GM19239 (cell line): Measurements from ENCODE around the gene PMVK.
"Not testable (repeated sequence)": the region's sequence is repeated elsewhere in the genome, so short reads cannot be mapped to it uniquely, and the experiment has no call there.

Experiments
- DNase-seq: peaks from one replicate; pipeline ENCODE4 v3.0.0; 2011; ENCODE audit warnings: low spot score; ENCODE audit not compliant: insufficient read length
- FAIRE-seq: peaks from 2 replicates; lab custom pipeline; 2011; peaks lifted over from hg19 to GRCh38; lab: Jason Lieb, UNC

Gene PMVK

DNA sequence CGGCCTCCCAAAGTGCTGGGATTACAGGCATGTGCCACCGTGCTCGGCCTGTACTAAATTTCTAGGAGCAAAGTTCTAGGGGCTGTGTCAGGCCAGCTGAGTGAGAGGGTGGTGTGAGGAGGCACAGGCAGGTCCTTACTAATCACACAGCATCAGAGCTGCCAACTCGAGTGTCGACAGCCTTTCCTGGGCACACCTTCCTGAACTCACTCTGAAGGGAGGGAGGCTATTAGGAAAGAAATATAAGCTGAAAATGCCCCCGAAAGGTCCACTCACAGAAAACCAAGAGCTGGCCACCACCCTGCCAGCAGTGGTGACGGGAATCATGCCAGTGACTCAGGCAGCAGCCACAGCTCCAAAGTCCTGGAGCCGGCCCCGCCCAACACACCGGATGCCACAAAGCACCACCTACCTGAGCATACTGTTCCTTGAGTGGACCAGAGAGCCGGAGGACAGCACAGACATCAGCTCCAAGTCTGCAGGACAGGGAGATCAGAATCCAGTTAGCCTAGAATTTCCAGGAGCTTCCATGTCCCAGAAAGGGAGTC is 4.5 kb downstream of the PMVK start:
- DNase-seq (no peak), FAIRE-seq (no peak)

DNA sequence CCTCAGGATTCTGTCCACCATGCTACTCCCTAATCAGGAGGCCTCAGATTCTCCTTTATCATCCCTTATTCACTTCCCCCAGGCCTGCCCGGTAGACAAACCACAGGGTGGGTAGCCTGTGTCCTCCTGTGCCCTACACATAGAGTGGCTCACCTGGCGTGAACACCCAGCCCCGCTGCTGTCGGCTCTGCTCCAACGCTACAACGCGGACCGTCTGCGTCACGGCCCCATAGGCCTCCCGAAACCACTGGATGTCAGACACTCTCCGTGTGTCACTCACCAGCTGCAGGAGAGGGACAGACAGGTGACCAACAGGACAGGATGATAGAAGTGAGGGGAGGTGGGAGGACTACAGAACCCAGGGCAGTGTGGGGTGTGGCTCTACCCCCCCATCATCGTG is 10.3 kb downstream of the PMVK start:
- DNase-seq (no peak), FAIRE-seq (no peak)

DNA sequence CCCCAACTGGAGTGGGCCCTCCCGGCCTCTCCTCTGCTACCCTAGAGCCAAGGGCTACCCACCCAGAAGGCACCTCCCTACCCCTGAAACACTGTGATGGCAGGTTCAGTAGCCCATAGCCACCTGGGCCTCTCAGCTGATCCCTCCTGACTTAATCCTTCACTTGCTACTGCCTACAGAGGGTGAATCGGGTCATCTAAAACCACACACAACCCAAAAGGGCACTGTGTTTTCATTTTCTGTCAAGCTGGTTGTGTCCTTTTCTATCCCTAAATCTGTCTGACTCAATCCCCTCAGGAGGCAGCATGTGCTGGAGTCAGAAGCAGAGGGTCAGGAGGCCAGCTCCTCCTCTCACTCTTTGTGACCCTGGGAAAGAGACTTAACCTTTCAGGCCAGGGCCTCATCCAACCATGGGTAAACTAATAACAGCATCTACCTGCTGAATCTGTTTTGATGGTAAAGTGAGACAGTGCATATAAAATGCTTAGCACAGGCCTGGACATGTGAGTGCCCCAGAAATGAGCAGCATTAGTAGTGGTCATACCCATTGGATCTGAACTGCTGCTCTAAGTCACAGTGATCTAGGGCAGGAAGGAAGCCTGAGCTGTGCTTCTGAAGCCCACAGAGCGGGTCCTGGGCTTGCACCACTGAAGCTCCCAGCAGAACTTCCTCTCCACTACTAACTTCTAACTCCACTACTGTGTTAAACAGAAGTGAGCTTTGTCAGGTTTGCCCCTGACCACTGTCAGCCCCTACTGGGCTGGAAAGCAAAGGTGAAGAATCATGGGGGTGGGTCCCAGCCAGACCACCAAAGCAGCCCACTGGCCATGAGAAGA is 11.0 kb downstream of the PMVK start:
- FAIRE-seq (no peak), DNase-seq (no peak)

DNA sequence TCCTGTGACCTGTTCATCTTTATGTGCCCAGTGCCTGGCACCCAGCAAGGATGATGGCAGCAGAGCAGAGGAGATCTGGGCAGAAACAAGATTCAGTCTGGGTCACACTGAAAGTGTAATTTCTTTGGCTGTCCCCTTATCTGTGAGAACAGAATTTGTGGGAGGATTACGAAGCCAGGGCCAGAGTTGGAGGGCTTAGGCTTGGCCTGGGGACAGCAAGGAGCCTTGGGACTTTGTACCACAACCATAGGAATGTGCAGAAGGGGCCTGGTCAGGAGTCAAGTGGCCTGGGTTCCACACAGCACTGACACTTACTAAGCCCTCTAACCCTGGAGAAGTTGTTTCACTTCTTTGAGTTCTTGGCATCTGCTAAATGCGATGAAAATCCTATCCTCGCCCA is 12.8 kb downstream of the PMVK start:
- DNase-seq (no peak), FAIRE-seq (no peak)

DNA sequence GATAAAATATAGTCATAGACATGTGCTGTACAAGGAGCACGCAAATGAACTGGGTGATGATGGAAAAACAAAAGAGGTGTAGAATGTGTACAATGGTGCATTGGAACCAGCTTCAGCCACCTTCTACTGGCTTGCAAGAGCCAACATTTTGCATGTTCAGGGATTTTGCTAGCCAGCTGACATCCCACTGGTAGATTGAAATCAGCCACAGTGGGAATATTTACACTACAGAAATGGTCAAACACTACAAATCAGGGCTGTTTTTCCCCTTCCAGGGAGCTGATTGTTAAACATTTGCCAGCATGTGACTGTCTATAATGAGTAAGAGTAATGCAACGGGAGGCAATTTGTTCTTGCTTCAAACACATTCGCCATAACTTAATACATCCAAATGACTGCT is 23.2 kb downstream of the PMVK start:
- no peak for FAIRE-seq
- no peak for DNase-seq

DNA sequence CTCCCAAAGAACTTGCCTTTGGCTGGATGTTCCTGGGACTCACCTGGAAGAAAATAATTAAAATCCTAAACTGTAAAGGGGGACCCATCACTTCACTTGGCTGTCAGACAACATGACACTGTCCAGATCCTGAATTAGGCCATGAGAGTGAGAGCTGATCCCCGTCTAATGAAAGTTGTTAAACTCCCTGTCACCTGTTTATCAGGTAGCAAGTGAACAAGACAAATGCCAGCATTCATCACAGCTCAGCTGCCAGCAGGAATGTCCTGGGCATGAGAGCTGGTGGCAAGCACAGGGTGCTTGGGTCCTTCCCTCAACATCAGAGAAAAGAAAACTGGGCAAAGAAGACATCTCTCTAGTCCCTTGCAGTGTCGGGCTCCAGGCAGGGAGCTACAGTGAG is 23.8 kb downstream of the PMVK start:
- no peak for FAIRE-seq

DNA sequence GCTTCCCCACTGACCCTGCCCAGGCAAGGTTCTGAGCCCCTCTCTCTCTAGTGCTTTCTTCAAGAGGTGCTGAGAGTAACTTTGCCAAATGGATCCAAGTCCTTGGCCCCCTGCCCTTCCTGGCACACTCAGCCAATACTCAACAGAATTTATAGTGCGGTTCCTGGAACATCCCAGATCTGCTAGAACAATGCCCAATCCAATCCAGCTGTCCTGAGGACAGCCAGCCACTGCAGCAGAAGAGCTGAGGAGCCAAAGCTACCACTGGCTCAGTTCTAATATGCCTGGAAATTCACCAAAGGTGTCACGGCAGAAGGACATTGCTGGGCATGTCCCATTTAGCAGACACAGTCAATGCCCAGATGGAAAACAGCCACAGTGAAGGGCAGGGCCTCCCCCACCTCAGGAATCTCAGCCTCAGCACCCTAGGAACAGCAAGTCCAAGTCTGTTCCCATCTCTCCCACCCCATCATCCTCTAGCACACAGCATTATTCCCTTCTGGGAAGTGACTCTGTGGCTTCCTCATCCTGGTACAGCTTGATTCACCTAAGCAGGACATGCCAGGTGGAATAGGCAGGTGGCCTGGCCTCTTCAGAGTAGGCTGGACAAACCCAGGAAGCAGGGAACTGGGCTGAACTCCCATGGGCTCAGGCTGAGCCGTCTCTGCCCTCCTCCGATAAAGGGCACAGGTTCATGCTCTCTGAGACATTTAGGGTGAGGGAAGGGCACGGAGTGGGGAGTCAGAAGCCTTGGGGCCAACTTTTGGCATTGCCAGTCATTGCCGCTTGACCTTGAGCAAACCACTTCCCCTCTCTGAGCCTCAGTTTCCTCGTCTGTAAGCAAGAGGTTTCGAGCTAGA is 24.6 kb downstream of the PMVK start:
- no peak for DNase-seq
- FAIRE-seq = no peak

More for the DNA sequence above, 23.8 kb downstream of the PMVK start:
- DNase-seq = no peak

DNA sequence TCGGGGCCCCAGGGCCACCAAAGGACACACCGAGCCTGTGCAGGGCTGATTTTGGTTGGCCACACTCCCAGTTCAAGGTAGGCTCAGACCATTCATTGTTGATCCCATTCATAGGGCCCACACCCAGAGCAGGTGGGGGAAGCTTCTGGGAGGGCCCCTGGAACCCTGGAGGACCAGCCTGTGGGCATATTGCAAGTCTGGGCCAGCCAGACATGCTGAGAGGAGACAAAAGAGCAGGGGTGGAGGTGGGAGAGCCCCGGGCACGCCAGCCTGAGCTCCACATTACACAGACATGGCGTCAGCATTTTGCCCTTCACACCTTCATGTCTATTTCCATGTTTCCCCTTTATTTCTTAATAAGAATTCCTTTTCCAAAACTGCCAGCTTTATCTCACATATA is 25.7 kb downstream of the PMVK start:
- DNase-seq (no peak), FAIRE-seq (no peak)

DNA sequence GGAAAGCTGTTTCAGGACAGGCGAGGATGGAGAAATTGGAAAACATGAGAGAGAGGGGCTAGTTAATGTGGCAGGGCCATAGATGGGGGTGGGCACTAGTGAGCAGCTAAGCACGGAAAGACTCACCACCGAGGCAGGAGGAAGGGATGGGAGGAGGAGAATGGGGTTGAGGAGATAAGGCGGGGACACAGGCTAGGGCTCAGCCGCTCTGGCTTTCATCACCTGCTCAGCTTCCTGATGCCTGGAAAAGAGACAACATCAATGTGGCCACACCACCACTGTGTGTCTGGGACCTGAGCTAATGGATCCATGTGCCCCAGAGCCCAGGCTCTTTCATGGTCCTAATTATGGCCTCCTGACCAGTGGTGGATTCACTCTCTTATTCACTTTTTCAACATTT is 27.6 kb downstream of the PMVK start:
- DNase-seq (no peak), FAIRE-seq (no peak)

DNA sequence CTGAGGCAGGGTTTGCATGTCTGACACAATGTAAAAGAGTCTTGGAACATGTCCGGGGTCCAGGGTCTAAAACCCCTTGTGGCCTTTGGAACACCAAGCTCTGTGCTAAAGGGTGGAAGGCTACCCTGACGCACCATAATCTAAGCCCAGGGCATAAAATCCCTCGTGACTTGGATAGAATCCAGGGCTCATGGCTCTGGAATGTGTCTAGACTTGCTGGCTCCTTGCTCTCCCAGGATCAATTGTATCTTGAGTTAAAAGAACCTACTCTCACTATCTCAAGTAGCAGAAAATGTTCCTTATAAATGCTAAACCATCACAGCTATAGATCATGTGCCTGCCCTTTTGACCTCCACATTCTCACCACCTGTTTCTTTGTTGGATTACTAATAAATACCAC is 28.4 kb downstream of the PMVK start:
- not testable (repeated sequence) for FAIRE-seq

DNA sequence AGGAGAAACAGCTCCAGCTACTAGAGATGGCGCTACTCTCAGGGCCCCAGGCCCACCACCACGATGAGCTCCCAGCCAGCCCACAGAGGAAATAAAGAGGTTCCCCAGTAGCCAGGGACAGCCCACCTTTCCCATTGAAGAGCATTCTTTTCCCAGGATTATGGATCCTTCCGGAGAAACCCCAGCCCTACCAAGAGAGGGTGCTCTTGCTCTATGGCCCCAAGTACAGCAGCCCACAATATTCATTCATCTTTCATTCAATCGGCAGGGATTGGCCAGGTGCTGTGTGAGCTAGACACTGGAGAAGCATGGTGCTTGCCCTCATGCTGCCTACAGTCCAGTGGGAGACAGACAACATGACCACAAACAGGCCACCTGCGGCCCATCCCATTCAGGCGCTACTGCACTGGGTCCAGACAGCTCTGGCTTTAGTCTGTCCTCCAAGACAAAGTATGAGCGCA is 29.9 kb downstream of the PMVK start:
- FAIRE-seq (no peak), DNase-seq (no peak)

More for the DNA sequence above, 28.4 kb downstream of the PMVK start:
- not testable (repeated sequence) for DNase-seq

DNA sequence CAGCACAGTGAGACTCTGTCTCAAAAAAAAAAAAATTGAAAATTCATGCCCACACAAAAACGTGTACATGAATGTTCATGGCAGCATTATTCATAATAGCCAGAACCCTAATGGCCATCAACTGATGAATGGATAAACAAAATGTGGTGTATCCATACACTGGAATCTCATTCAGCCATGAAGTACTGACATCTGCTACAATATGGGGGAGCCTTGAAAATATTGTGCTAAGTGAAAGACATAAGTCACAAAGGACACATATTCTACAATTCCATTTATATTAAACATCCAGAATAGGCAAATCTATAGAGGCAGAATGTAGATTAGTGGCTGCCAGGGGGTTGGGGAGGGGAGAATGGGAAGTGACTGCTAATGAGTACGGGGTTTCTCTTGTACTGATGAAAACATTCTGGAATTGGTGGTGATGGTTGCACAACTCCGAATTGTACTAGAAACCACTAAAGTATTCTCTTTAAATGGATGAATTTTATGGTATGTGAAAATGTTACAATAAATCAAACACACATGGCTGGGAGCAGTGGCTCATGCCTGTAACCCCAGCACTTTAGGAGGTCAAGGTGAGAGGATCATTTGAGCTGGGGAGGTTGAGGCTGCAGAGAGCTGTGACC is 33.5 kb downstream of the PMVK start:
- no peak for FAIRE-seq
- DNase-seq = no peak

DNA sequence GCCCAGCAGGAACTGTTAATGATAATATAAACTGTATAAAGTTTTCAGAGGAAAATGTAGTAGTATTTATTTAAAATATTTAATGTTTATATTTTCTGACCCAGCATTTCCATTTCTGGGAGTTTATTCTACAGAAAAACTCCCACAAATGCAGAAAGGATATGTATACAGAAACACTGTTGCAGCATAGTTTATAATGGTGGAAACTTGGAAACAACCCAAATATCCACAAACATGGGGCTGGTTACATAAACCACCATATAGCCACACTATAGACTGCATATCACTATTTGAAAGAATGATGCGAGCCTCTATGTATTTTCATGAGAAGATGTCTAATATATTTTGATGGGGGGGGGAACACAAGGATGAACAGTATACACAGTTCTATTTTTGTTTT is 34.9 kb downstream of the PMVK start:
- FAIRE-seq (no peak), DNase-seq (no peak)

DNA sequence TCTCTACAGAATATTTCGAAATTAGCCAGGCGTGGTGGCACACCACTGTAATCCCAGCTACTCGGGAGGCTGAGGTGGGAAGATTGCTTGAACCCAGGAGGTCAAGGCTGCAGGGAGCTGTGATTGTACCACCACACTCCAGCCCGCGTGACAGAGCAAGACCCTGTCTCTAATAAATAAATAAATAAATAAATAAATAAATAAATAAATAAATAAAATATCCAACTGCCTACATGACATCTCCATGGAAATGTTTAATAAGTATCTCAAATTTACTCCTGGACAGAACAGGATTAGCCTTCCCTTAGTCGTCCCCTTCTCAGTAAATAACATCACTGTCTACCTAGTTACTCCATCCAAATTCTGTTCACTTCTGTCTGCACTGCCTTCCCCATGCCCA is 37.5 kb downstream of the PMVK start:
- DNase-seq = no peak
- no peak for FAIRE-seq

DNA sequence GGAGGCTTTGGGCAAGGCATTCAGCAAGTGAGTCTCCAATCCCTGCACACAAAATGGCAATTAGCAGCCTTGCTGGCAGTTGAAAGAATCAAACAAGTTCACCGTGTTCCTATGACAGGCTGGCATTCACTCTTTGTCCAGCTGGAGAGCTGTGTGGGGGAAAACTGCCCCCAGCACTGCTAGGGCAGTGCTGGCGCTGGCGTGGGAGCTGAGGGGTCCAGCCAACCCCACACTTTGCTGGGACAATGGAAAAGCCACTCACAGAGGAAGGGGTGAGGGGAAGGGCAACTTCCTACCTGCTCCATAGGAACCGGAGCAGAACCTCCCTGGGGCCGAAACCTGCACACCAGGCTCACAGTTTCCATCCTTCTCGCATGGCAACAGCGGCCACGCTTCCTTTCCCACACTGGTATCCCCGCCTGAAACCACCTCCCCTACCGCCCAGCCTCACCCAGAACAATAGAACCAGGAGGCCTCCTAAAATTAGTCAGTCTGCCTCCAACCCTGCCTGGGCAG is 39.7 kb downstream of the PMVK start:
- DNase-seq (no peak), FAIRE-seq (no peak)

DNA sequence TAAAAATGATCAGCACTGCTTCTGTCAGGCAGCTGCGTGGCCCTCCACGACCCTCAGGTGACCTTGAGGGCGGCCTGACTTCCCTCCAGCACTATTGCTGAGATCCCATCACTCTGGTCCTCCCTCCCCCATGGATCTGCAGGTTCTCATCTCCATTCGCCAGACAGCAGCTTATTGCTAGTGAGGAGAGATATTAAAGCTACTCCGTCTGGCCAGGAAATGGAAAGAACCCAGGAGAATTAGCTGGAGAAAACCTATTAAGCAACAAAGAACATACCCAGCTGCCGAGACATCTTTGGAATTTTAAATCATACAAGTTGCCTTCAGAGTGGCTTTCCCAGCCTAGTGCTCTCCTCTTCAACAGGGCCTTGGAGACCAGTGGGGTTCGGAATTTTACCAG is 40.7 kb downstream of the PMVK start:
- FAIRE-seq = no peak
- DNase-seq = no peak

DNA sequence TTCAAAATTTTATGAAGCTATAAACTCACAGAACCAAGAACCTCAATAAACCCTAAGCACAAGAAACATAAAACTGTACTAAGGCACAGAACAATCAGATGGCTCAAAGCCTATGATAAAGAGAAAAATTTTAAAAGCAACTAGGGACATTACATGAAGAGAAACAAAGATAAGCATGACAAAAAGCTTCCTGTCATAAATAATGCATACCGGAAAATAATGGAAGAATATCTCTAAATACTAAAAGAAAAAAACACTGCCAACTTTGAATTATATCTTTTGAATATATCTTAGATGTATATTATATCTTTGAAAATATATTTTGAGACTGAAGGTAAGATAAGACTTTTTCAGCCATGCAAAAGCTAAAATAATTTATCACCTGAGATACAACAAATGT is 45.1 kb downstream of the PMVK start:
- no peak for FAIRE-seq

DNA sequence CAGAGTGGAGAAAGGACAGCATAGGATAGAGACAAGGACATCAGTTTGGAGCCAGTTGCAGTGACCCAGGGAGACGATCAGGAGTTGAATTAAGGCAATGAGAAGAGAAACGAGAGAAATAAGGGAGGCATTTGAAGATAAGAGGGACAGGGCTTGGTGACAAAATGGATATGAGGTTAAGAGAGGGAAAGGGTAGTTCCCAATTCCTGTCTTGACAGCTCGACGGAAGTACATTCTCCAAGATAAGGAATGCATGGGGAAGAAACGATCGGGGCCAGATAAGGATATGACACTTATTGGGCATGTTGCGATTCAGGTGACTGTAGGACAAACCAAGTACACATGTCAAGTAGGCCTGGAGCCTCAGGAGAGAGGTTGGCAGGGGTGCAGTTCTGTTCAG is 47.8 kb downstream of the PMVK start:
- FAIRE-seq = no peak
- DNase-seq = no peak

More for the DNA sequence above, 45.1 kb downstream of the PMVK start:
- no peak for DNase-seq

DNA sequence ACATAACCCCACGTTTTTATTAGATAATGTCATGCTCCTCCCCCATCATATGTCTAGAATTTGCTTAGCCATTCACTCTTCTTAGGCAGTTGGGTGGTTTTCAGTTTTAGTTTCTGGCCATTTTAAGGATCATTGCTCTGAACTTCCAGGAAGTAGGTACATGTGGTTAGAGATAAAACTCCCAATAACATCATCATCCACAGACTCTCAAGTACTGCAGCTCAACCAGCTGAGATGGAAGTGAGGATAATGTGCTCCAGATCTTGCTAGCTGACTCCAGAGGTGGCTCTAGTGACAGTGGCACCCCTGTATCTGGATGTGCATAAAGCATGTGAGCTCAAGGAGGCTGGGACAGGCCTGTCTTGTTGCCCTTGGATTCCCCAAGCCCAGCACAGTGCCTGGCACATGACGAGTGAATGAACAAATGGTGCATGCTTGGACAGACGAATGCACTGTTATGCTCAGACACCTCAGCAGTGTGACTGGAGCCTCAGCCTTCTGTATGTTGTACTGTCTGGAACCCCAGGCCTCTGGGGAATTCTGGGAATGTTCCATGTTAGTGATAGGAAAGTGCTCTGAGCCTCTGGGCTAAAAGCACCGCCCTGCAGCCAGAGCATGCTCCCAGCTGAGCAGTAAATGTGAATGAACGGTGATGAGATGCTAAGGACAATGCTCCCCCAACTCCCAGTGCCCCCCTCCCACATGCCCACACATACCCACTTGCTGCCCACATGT is 50.1 kb downstream of the PMVK start:
- DNase-seq = no peak
- FAIRE-seq = no peak
